Prostate gland (tissue), 2 donors: Measurements from ENCODE around the gene MRPS10. TPM values are rescaled to one million over a fixed set of nuclear protein-coding genes. Genes with fewer than 3 reads are reported as not detected.
A peak's percentile ranks its signal among the peaks of the same experiment; 100 is the strongest.

Source experiments
- DNase-seq: peaks from one replicate; pipeline ENCODE4 v3.0.0-alpha.2; 2019; ENCODE audit warnings: low spot score
- H3K27ac ChIP-seq, 2 donors: fragments of 200-600 bp; sonication (generic); 2 replicates each; pipeline ENCODE4 v1.5.1; 2017 to 2019
- H3K27me3 ChIP-seq: fragments of 200-600 bp; sonication (generic); replicated peaks from 2 replicates; pipeline ENCODE4 v1.5.1; 2019; ENCODE audit not compliant: insufficient read depth
- H3K36me3 ChIP-seq, 2 donors: fragments of 200-600 bp; sonication (generic); 1 replicate in 1 of 2; 2 replicates in 1 of 2; pipeline versions ENCODE4 v1.5.1 to v1.8.1; 2017 to 2019
- H3K4me1 ChIP-seq: fragments of 200-600 bp; sonication (generic); replicated peaks from 2 replicates; pipeline ENCODE4 v1.5.1; 2019
- H3K4me3 ChIP-seq, 2 donors: fragments of 200-600 bp; sonication (generic); 2 replicates each; pipeline ENCODE4 v1.5.1; 2017 to 2019
- H3K9me3 ChIP-seq: fragments of 200-600 bp; sonication (generic); 2 replicates; pipeline ENCODE4 v1.5.1; 2017
- CTCF ChIP-seq, 4 experiments: fragments of 200-600 bp in 2 of 4; fragments of 450-650 bp in 2 of 4; sonication (generic) in 2 of 4; IDR thresholded peaks; 1 replicate in 3 of 4; 2 replicates in 1 of 4; pipeline ENCODE4 v1.5.1; 2016 to 2019; ENCODE audit warnings: antibody characterized with exemption in 4 of 4, mild to moderate bottlenecking in 2 of 4, moderate library complexity in 2 of 4
- POLR2A ChIP-seq: fragments of 450-650 bp; IDR thresholded peaks from one replicate; pipeline ENCODE4 v1.6.1; 2016; ENCODE audit warnings: antibody characterized with exemption, mild to moderate bottlenecking
- POLR2AphosphoS5 ChIP-seq: sonication (generic); formaldehyde crosslinking; IDR thresholded peaks from one replicate; pipeline ENCODE4 v1.6.1; 2017; ENCODE audit warnings: antibody characterized with exemption
- WGBS: methylation state at CpG from one replicate; pipeline ENCODE4 v1.1.5; 2018; 5-methylcytosine and 5-hydroxymethylcytosine counted together
- intact Hi-C: fragments of 100-400 bp; cut with DNase I; formaldehyde crosslinking; loops from one replicate; pipeline ENCODE4 v1.14.2; 2022
- total RNA-seq, 2 donors: library from RNA; depleted of rRNA; stranded (reverse); fragments of >200 nt; gene quantifications; one replicate each; pipeline ENCODE4 v1.1.0, GENCODE V29; 2016

MRPS10 gene
- 10 to 100 TPM; 27.5 to 31.8 TPM for total RNA-seq

- no peaks in the 10 kb centered on the region for H3K27me3 ChIP-seq
- peak; percentile 45 for TF ChIP-seq POLR2A
- TF ChIP-seq POLR2AphosphoS5: peak; percentile 99
- TF ChIP-seq CTCF (IDR thresholded peaks at IDR 0.05): peak in 1 of 4 experiments; percentile 3
- 10% methylated on average over 29 of the region's 29 CpGs for WGBS
- intact Hi-C loops: loop anchor here (2.0 kb wide), 1 partner anchor 329 kb away; no protein-coding TSS in a partner anchor
- no peaks in the 10 kb centered on the region for H3K9me3 ChIP-seq
- H3K27ac ChIP-seq: peak within 1 kb of the TSS; percentile 51 to 72
- peak; percentile 90 for DNase-seq
- peak within 1 kb of the TSS; percentile 53 to 66 for H3K4me3 ChIP-seq
- H3K36me3 ChIP-seq: no peaks in the 10 kb centered on the region
- H3K4me1 ChIP-seq: no peaks in the 10 kb centered on the region
These were observed at the start of gene MRPS10 for GRCh38 chr6:42217519-42218367. Gene MRPS10 (minus strand): TSS chr6:42217861. CDS start chr6:42217849, 12 bp downstream.

GRCh38 chr6:42266538-42266937, 48.9 kb upstream of the MRPS10 start:
- Histone ChIP-seq H3K4me3 (no peak overlapping the region), H3K9me3 (no peaks in the 10 kb centered on the region), H3K27ac (no peak overlapping the region), H3K36me3 (peaks cover 0 to 6% of the 10 kb centered on the region in 2 donors), H3K27me3 (no peaks in the 10 kb centered on the region), H3K4me1 (no peaks in the 10 kb centered on the region)
- TF ChIP-seq POLR2A: no peak
- TF ChIP-seq CTCF (IDR thresholded peaks at IDR 0.05): no peak
- no peak for TF ChIP-seq POLR2AphosphoS5
- intact Hi-C loops: no loop called here
- no peak for DNase-seq
- 50% methylated on average over 1 of the region's 1 CpG for WGBS

DNA sequence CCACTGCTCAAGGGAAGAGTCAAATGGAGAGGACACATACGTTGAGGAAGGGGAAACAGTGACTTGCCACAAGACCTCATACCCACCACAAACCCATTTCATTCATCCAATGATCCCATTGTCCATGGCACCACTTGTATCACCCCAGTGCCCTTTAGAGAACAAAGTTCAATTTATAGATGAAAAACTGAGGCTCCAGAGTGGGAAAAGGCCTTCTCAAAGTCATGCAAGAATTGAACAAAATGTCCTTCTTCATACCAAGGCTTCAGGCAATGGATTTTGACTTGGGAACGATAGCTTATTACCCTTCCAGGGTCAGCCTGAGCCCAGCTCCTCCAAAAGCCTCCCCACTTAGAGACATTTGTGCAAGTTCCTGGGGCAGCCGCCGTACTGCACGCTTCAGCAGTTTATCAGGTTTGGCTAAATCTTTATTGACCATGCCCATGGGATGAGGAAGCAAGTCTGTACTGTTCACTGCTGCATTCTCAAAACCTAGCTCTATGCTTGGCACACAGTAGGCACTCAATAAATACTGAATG, 47.3 kb upstream of the MRPS10 start:
- Histone ChIP-seq H3K4me1 (no peaks in the 10 kb centered on the region), H3K27me3 (no peaks in the 10 kb centered on the region), H3K27ac (no peak overlapping the region), H3K9me3 (no peaks in the 10 kb centered on the region), H3K36me3 (peaks cover 0 to 6% of the 10 kb centered on the region in 2 donors), H3K4me3 (no peak overlapping the region)
- no peak for DNase-seq
- TF ChIP-seq CTCF (IDR thresholded peaks at IDR 0.05) (no peak), POLR2A (no peak), POLR2AphosphoS5 (no peak)
- 87% methylated on average over 5 of the region's 5 CpGs for WGBS
- intact Hi-C loops: loop anchor here (5.0 kb wide), 3 partner anchors 187 to 282 kb away; partner anchors contain the start of gene TRERF1

GRCh38 chr6:42264162-42264851, 46.6 kb upstream of the MRPS10 start:
- Histone ChIP-seq H3K4me1 (no peaks in the 10 kb centered on the region), H3K9me3 (no peaks in the 10 kb centered on the region), H3K36me3 (peaks cover 0 to 5% of the 10 kb centered on the region in 2 donors), H3K27ac (no peak overlapping the region), H3K4me3 (no peak overlapping the region), H3K27me3 (no peaks in the 10 kb centered on the region)
- no peak for TF ChIP-seq POLR2A
- no peak for TF ChIP-seq POLR2AphosphoS5
- TF ChIP-seq CTCF (IDR thresholded peaks at IDR 0.05): no peak
- DNase-seq: no peak
- 64% methylated on average over 10 of the region's 10 CpGs for WGBS
- intact Hi-C loops: loop anchor here (5.0 kb wide), 3 partner anchors 188 to 283 kb away; partner anchors contain the start of gene TRERF1
